HG02610 (cell line): Measurements from ENCODE around the gene TRAF3.
"Not testable (repeated sequence)": the region's sequence is repeated elsewhere in the genome, so short reads cannot be mapped to it uniquely, and the experiment has no call there.

Experiments
- ATAC-seq: cut with Tn5 transposase; IDR thresholded peaks from one replicate; pipeline ENCODE4 v1.9.1; 2021; ENCODE audit warnings: mild to moderate bottlenecking, moderate library complexity; ENCODE audit not compliant: unreplicated experiment

Gene TRAF3

GRCh38 chr14:102751088-102751487, 26.2 kb upstream of the TRAF3 start:
- no peak for ATAC-seq

DNA sequence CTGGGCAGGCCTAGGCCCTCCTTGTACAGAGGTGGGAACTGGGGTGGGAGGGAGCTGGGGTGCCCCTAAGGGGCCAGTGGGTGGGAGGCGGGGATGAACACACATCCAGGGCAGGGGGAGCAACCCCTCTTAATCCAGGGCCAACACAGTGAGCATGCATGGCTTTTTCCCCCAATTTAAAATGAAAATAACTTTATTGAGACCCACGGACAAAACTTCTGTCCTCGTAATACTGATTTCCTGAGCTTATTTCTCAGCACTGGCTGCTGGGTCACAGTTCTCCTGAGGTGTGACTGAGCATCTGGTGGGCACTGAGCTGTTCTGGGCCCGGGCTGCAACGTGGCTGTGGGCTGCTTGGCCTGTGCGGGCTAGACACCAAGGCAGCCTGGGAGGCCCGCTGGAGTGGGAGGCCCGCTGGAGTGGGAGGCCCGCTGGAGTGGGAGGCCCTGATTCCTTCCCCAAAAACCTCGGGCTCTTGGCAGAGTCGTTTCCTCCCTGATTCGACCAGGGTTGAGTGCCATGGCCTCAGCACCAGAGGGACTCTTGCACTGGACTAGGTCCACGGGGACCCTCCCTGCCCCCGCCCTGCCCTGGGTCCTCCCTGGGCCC, 24.9 kb upstream of the TRAF3 start:
- ATAC-seq: no peak

GRCh38 chr14:102754370-102755262, 22.6 kb upstream of the TRAF3 start:
- ATAC-seq: peak; percentile 70

DNA sequence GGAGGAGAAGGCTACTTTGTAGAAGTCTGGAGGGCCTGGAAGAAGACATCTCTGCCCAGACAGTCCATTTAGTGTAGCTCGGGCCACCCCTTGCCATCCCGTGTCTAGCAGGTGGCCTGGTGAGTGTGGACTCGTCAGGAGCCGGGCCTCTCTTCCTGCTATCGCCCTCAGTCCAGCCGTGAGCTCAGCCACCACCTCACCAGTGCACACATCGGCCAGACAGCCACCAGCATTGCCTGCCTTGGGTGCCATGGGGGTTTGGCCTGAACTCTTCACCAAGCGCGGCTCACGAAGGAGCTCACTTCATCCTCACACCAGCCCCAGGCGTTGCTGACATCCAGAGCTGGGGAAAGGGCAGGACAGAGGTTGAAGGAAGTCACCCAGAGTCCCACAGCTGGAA, 19.6 kb upstream of the TRAF3 start:
- ATAC-seq: no peak

DNA sequence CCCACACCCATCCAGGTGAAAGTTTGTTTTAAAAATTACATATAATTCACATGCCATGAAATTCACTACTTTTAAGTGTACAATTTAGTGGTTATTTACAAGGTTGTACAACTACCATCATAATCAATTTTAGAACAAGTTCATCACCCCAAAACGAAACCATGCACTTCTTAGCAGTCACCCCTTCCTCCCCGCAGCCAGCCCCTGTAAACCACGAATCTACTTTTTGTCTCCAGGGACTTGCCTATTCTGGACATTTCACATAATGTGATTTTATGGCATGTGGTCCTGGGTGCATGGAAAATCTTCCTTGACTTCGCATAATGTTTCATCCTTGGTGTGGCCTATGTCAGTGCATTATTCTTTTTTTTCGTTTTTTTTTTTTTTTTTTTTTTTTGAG, 19.2 kb upstream of the TRAF3 start:
- no peak for ATAC-seq

DNA sequence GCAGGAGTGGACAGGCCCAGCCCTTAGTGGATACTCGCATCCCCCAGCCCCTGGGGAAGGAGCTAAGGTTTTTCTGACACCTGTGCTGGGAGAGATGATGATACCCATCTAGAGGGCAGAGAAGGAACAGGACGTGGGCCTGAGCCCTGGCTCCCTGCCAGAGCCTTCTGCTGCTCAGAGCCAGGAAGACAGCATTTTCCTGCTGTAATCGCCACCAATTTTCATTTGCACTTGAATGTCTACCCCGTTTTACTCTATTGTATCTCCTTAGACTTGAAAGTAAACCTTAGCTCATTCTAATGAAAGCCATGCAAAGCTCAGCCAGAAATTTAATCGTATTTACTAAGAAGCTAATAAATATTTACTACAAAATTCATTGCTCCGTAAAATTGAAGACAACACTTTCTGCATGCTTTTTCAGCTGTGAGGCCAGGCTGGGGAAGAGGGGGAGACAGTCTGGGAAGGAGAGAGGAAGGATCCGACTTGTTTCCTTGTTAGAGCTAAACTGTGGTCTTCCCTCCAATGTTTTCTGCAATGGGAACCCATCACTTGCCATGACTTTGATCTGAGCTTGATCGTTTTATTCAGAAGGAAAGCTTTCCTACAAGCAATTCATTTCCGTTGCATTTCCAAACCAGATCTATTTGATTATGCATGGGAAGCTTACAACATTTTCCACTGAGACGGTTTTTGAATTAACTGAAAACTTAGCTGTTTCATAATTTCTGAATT, 17.6 kb upstream of the TRAF3 start:
- no peak for ATAC-seq

DNA sequence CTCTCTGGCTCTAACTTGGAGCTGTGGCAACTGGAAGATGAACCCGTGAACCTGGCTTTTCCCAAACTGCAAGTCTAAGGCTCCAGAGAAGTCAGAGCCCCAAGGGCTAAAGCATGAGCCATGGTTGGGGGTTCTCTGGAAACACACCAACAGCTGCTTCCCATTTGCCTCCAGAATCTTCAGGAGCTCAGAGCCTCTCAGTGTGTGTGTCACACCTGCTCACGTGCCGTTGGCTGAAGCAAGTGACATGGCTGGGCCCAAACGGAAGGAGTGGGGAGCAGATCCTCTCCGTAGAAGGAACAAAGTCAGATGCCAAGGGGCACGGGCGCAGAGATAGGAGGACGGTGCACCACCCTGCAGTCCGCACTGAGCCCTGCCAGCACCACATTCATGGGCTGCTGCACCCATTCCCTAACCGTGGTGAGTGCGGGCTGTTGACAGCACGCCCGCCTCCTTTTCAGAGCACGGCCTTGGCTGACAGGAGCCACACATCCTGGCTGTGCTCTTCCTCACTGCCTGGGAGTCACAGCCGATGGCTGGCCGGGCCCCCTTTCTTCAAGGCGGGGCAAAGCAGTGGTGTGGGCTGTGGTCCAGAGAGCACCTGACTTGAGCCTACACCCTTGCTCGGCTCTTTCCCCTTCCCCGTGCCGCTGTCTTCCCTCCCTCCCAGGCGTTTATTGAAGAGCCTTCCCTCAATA, 16.6 kb upstream of the TRAF3 start:
- ATAC-seq: no peak

DNA sequence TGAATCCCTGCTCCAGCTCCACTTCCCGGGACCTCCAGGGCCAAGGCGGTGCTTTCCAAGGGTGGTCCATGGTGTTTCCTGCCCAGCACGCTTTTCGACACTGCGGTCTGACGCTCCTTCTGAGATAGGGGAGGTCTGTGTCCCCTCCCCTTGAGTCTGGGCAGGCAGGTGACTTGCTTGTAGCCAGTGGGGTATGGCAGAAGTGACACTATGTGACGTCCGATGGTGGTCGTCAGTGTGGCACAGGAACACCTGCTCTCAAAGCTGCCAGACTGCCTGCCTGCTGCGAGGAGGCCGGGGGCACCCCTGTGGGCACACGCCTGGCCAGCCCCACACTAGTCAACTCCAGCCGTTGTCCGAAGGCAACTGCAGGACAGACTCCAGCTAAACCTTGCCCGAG, 16.0 kb upstream of the TRAF3 start:
- no peak for ATAC-seq

- peak; percentile 81 for ATAC-seq
Observed at GRCh38 chr14:102764220-102764671, 13.0 kb upstream of the TRAF3 start.

DNA sequence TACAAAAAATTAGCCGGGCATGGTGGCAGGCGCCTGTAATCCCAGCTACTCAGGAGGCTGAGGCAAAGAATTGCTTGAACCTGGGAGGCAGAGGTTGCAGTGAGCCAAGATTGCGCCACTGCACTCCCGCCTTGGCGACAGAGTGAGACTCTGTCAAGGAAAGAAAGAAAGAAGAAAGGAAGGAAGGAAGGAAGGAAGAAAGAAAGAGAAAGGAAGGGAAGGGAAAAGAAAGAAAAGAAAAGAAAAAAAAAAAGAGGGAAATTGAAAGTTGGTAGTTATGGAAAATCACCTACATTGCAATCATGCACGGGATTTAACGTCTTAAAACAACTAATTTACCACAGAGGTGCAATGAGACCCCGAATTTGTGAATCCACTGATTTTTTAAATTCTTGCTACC, 11.5 kb upstream of the TRAF3 start:
- not testable (repeated sequence) for ATAC-seq

- ATAC-seq: peak; percentile 58
Observed at GRCh38 chr14:102768223-102769048, 8.8 kb upstream of the TRAF3 start.

DNA sequence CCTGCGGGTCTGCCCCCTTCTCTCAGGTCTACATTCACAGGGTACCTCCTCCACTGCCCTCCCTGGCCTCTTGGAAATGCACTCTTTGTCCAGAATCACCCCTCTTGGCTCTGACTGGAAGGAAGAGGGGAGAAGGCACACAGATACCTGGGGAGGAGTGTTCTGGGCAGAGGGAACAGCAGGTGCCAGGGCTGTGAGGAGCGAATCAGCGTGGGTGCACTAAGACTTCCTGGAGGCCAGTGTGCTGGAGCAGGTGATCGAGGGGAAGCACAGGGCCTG, 8.3 kb upstream of the TRAF3 start:
- no peak for ATAC-seq

DNA sequence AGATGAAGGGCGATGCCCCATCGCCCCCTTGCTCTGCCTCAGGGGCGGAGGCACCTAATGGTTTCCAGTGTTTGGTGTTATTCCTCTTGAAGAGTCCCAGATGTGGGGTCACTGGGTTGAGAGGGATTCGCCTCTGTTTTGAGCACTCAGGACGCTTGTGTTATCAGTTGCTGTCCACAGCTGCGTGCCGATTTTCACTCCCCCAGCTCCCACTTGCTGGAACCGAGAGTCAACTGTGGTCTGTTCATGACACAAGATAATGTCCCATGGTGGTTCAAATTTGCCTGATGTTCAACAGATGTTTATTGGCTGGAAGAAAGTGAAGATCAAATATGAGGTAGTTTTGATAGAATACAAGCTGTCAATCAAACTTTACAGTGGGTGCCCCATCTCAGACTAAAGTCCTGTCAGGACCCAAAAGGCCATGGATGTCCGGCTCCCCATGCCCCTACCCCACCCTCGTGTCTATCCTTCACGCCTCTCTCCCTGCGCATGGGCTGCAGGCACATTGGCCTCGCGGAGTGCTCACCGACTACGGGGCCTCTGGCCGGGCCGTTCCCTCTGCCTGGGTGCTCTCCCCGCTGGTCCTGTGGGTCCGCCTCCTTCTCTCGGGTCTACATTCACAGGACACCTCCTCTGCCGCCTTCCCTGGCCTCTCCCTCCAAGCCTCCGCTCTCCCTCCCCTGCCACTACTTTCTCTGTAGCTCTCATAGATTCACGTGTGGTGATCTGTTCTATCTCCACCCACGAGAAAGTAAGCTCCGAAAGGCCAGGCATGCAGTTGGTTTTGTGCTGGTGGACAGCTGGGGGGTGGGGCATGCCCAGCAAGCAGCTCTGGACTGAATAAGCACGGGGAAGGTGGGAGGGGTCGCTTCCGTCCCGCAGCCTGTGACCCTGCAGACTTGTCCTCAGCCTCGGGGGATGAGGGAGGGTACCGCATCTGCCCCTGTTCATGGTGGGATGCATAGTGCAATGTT, 6.8 kb upstream of the TRAF3 start:
- ATAC-seq: no peak

GRCh38 chr14:102771144-102771543, 6.1 kb upstream of the TRAF3 start:
- no peak for ATAC-seq

DNA sequence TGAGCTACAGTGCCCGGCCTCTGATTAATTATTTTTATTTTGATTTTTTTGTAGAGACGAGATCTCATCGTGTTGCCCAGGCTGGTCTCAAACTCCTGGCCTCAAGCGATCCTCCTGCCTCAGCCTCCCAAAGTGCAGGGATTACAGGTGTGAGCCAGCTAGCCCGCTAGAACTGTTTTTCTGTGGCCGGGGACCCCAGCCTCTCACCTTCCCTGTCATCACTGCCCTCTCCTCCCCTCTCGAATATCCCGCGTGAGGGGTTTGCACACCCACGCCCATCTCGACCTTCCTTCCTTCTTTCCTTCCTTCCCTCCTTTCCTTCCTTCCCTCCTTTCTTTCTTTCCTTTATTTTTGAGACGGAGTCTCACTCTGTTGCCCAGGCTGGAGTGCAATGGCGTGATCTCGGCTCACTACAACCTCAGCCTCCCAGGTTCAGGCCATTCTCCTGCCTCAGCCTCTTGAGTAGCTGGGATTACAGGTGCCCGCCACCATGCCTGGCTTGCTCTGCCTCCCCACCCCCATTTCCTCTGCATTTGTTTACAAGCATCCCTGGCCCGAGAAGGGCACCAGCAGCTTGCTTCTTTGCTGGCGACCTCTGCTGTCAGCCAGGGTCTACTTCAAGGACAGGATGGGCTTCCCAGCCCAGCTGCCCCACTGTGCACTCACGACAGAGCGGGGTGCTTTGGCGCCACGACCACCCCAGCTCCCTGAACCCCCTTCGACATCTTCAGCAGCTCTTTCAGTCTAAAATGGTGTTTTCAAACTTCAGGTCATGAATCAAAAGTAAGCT, 4.3 kb upstream of the TRAF3 start:
- ATAC-seq: no peak

- ATAC-seq: peak; percentile 41
Observed at GRCh38 chr14:102774391-102775153, 2.7 kb upstream of the TRAF3 start.

- ATAC-seq: no peak
Observed at GRCh38 chr14:102775855-102776760, 1.1 kb upstream of the TRAF3 start.
